HG03432 (cell line): Measurements from ENCODE around the gene USP17L15.
"Not testable (repeated sequence)": the region's sequence is repeated elsewhere in the genome, so short reads cannot be mapped to it uniquely, and the experiment has no call there.

Experiments used
- ATAC-seq: cut with Tn5 transposase; IDR thresholded peaks from one replicate; pipeline ENCODE4 v1.9.1; 2021; ENCODE audit warnings: mild to moderate bottlenecking, moderate library complexity; ENCODE audit not compliant: unreplicated experiment

Gene USP17L15

GRCh38 chr4:9234085-9234484 lies at the start of gene USP17L15:
USP17L15 (plus strand) TSS chr4:9234385; CDS start chr4:9234385, 0 bp downstream.
- not testable (repeated sequence) for ATAC-seq

GRCh38 chr4:9210357-9210756 lies 23.8 kb upstream of the USP17L15 start, which contains the start of gene USP17L10:
USP17L10 (plus strand) TSS chr4:9210657; CDS start chr4:9210657, 0 bp downstream.
- not testable (repeated sequence) for ATAC-seq

- not testable (repeated sequence) for ATAC-seq
These were observed 19.5 kb upstream of the USP17L15 start for GRCh38 chr4:9214701-9215100.

GRCh38 chr4:9215105-9215504 lies 19.1 kb upstream of the USP17L15 start, which contains the start of gene USP17L11:
USP17L11 (plus strand) TSS chr4:9215405; CDS start chr4:9215405, 0 bp downstream.
- ATAC-seq: not testable (repeated sequence)

GRCh38 chr4:9219852-9220251 lies 14.3 kb upstream of the USP17L15 start, which contains the start of gene USP17L12:
USP17L12 (plus strand) TSS chr4:9220152; CDS start chr4:9220152, 0 bp downstream.
- ATAC-seq: not testable (repeated sequence)

GRCh38 chr4:9224596-9224995 lies 9.6 kb upstream of the USP17L15 start, which contains the start of gene USP17L13:
USP17L13 (plus strand) TSS chr4:9224896; CDS start chr4:9224896, 0 bp downstream.
- ATAC-seq: not testable (repeated sequence)

GRCh38 chr4:9230249-9230648 lies 3.9 kb upstream of the USP17L15 start:
- ATAC-seq: not testable (repeated sequence)

- ATAC-seq: not testable (repeated sequence)
These were observed 4.3 kb downstream of the USP17L15 start for GRCh38 chr4:9238461-9238860.

GRCh38 chr4:9243579-9243978 lies 9.4 kb downstream of the USP17L15 start, which contains the start of gene USP17L17:
USP17L17 (plus strand) TSS chr4:9243879; CDS start chr4:9243879, 0 bp downstream.
- ATAC-seq: not testable (repeated sequence)

GRCh38 chr4:9247953-9248680 lies 13.9 kb downstream of the USP17L15 start, which contains the start of gene USP17L18:
USP17L18 (plus strand) TSS chr4:9248630; CDS start chr4:9248630, 0 bp downstream.
- not testable (repeated sequence) for ATAC-seq

GRCh38 chr4:9253078-9253477 lies 18.9 kb downstream of the USP17L15 start, which contains the start of gene USP17L19:
USP17L19 (plus strand) TSS chr4:9253378; CDS start chr4:9253378, 0 bp downstream.
- not testable (repeated sequence) for ATAC-seq

- ATAC-seq: not testable (repeated sequence)
These were observed 23.6 kb downstream of the USP17L15 start, which contains the start of gene USP17L20 for GRCh38 chr4:9257824-9258223. USP17L20 (plus strand) TSS chr4:9258124; CDS start chr4:9258124, 0 bp downstream.

GRCh38 chr4:9262572-9262971 lies 28.4 kb downstream of the USP17L15 start, which contains the start of gene USP17L21:
USP17L21 (plus strand) TSS chr4:9262872; CDS start chr4:9262872, 0 bp downstream.
- not testable (repeated sequence) for ATAC-seq

GRCh38 chr4:9267319-9267718 lies 33.1 kb downstream of the USP17L15 start, which contains the start of gene USP17L22:
USP17L22 (plus strand) TSS chr4:9267619; CDS start chr4:9267619, 0 bp downstream.
- not testable (repeated sequence) for ATAC-seq

GRCh38 chr4:9271719-9272118 lies 37.5 kb downstream of the USP17L15 start:
- ATAC-seq: not testable (repeated sequence)
